Esophagus muscularis mucosa (tissue), 4 donors: ENCODE data around the gene OR10J4.

ENCODE experiments used
- EP300 ChIP-seq: sonication (generic); formaldehyde crosslinking; IDR thresholded peaks from one replicate; pipeline ENCODE4 v1.6.1; 2017; ENCODE audit warnings: antibody characterized with exemption
- POLR2A ChIP-seq: fragments of 450-650 bp; IDR thresholded peaks from one replicate; pipeline ENCODE4 v1.6.1; 2017; ENCODE audit warnings: antibody characterized with exemption, moderate library complexity, mild to moderate bottlenecking, low read depth
- POLR2AphosphoS5 ChIP-seq, 2 donors: sonication (generic); formaldehyde crosslinking; IDR thresholded peaks; one replicate each; pipeline ENCODE4 v1.6.1; 2017; ENCODE audit warnings: antibody characterized with exemption in 2 of 2
- TF ChIP-seq, protein P1 (sequence below), 3 experiments: fragments of 200-600 bp in 2 of 3; fragments of 450-650 bp in 1 of 3; sonication (generic) in 2 of 3; IDR thresholded peaks; one replicate each; pipeline ENCODE4 v1.5.1; 2017 to 2019; ENCODE audit warnings: antibody characterized with exemption in 3 of 3, mild to moderate bottlenecking in 2 of 3, moderate library complexity in 1 of 3

DNA sequence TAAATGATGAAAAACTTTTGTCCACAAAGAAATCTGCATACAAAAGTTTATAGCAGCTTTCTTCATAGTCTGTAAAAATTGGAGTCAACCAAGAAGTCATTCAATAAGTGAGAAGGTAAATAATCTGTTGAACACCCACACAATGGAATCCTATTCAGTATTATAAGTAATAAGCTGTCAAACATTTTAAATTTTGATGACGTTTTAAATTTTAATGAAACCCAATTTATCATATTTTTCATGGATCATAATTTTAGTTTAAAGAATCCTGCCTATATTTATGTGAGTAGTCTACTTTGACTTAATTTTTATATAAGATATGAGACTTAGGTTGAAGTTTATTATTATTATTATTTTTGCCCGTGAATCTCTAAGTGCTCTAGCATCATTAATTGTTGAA, 27.5 kb downstream of the OR10J4 start:
- TF ChIP-seq POLR2A (no peak), POLR2AphosphoS5 (IDR thresholded peaks at IDR 0.05) (no peak), EP300 (no peak)
- TF ChIP-seq, protein P1, sequence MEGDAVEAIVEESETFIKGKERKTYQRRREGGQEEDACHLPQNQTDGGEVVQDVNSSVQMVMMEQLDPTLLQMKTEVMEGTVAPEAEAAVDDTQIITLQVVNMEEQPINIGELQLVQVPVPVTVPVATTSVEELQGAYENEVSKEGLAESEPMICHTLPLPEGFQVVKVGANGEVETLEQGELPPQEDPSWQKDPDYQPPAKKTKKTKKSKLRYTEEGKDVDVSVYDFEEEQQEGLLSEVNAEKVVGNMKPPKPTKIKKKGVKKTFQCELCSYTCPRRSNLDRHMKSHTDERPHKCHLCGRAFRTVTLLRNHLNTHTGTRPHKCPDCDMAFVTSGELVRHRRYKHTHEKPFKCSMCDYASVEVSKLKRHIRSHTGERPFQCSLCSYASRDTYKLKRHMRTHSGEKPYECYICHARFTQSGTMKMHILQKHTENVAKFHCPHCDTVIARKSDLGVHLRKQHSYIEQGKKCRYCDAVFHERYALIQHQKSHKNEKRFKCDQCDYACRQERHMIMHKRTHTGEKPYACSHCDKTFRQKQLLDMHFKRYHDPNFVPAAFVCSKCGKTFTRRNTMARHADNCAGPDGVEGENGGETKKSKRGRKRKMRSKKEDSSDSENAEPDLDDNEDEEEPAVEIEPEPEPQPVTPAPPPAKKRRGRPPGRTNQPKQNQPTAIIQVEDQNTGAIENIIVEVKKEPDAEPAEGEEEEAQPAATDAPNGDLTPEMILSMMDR (IDR thresholded peaks at IDR 0.05): no peak
